Measurements from ENCODE around the gene TRIM14.
"Not testable (repeated sequence)": the region's sequence is repeated elsewhere in the genome, so short reads cannot be mapped to it uniquely, and the experiment has no call there.

Gene TRIM14

GRCh38 chr9:98050351-98050750 lies 68.7 kb downstream of the TRIM14 start:
- no peak for DNase-seq (ENCODE audit: low read depth in 2 of 2)

- no peak for DNase-seq (ENCODE audit: low read depth in 2 of 2)
Observed at GRCh38 chr9:98049288-98050072, 69.5 kb downstream of the TRIM14 start.

- DNase-seq (ENCODE audit: low read depth in 2 of 2) = no peak
Observed at GRCh38 chr9:98047002-98047401, 72.0 kb downstream of the TRIM14 start.

GRCh38 chr9:98046180-98046543 lies 72.9 kb downstream of the TRIM14 start:
- no peak for DNase-seq (ENCODE audit: low read depth in 2 of 2)

GRCh38 chr9:98045234-98046179 lies 73.5 kb downstream of the TRIM14 start:
- peak in 1 of 2 donors; percentile 20 for DNase-seq (ENCODE audit: low read depth in 2 of 2)

GRCh38 chr9:98043915-98044314 lies 75.1 kb downstream of the TRIM14 start:
- DNase-seq (ENCODE audit: low read depth in 2 of 2) = no peak

- DNase-seq (ENCODE audit: low read depth in 2 of 2) = no peak
Observed at GRCh38 chr9:98040212-98040611, 78.8 kb downstream of the TRIM14 start.

- no peak for DNase-seq (ENCODE audit: low read depth in 2 of 2)
Observed at GRCh38 chr9:98039607-98040017, 79.4 kb downstream of the TRIM14 start.

GRCh38 chr9:98038958-98039357 lies 80.1 kb downstream of the TRIM14 start:
- no peak for DNase-seq (ENCODE audit: low read depth in 2 of 2)

GRCh38 chr9:98037357-98037756 lies 81.7 kb downstream of the TRIM14 start:
- no peak for DNase-seq (ENCODE audit: low read depth in 2 of 2)

GRCh38 chr9:98034593-98035546 lies 84.2 kb downstream of the TRIM14 start:
- DNase-seq (ENCODE audit: low read depth in 2 of 2) = peak; percentile 85 to 95

- DNase-seq (ENCODE audit: low read depth in 2 of 2) = no peak
Observed at GRCh38 chr9:98031935-98032334, 87.1 kb downstream of the TRIM14 start.

GRCh38 chr9:98031169-98031568 lies 87.9 kb downstream of the TRIM14 start:
- no peak for DNase-seq (ENCODE audit: low read depth in 2 of 2)

- DNase-seq (ENCODE audit: low read depth in 2 of 2) = no peak
Observed at GRCh38 chr9:98024702-98025101, 94.3 kb downstream of the TRIM14 start.

GRCh38 chr9:98022447-98022846 lies 96.6 kb downstream of the TRIM14 start:
- no peak for DNase-seq (ENCODE audit: low read depth in 2 of 2)

- DNase-seq (ENCODE audit: low read depth in 2 of 2) = no peak
Observed at GRCh38 chr9:98021306-98022040, 97.5 kb downstream of the TRIM14 start.

GRCh38 chr9:98020476-98021145 lies 98.4 kb downstream of the TRIM14 start:
- no peak for DNase-seq (ENCODE audit: low read depth in 2 of 2)

- not testable (repeated sequence) for DNase-seq (ENCODE audit: low read depth in 2 of 2)
Observed at GRCh38 chr9:98019869-98020268, 99.2 kb downstream of the TRIM14 start.

Measured in stimulated activated CD4-positive, alpha-beta T cell treated with anti-CD3 and anti-CD28 coated beads, Interleukin-1b, Interleukin-23, amount 100 ng/mL, for 4 hours (primary cell).